ENCODE data around the gene DUOXA1. TPM values are rescaled to one million over a fixed set of nuclear protein-coding genes. Genes with fewer than 3 reads are reported as not detected.

The DUOXA1 gene
- total and polyA plus RNA-seq, 9 of the 15 experiments (the other 6 are each of a cell fraction or from before 2014, with no cell fraction given), result 0.17 to 0.74 (median 0.24) TPM; not detected in 6

GRCh38 chr15:45130291-45131000 lies 767 bp upstream of the DUOXA1 start:
- ATAC-seq (no peak), FAIRE-seq (no peak), DNase-seq (ENCODE audit: extremely low read depth in 1 of 4, low spot score in 3 of 4) (no peak)
- H3K4me1 ChIP-seq (replicated peaks in 1 of 2; ENCODE audit: control insufficient read depth in 2 of 2, insufficient read depth in 2 of 2, low read length in 2 of 2), result peaks cover 0 to 14% of the 10 kb centered on the region in 2 experiments; a peak in 2 of 5 replicates
- no peaks in the 10 kb centered on the region for H3K9me1 ChIP-seq (ENCODE audit: control insufficient read depth, insufficient read depth, low read length)
- ChIA-PET CTCF (ENCODE audit: low intra/inter-chr PET ratio) (no interaction called here), POLR2A (interaction anchor here (0.7 to 1.5 kb wide), 5 partner anchors 10 to 169 kb away, joined by 3 to 7 read pairs (median 4); no protein-coding TSS in a partner anchor)
- H3K27me3 ChIP-seq (ENCODE audit: control insufficient read depth in 2 of 2, insufficient read depth in 2 of 2, low read length in 2 of 2), result peaks cover 28 to 50% of the 10 kb centered on the region in 2 experiments
- no peak overlapping the region for H3K27ac ChIP-seq (ENCODE audit: extremely low read depth, low read depth, low read length)
- in situ Hi-C loops (cut with MboI), result no loop called here
- no peak for TF ChIP-seq ARID2 (IDR thresholded peaks at IDR 0.05)
- no peaks in the 10 kb centered on the region for H3K36me3 ChIP-seq (ENCODE audit: control insufficient read depth, insufficient read depth, low read length)
- WGBS (ENCODE audit: insufficient coverage, low coverage, missing lambda C conversion rate), result 4% methylated on average over 4 of the region's 7 CpGs
- H3K79me2 ChIP-seq (ENCODE audit: control insufficient read depth, insufficient read depth, low read length), result no peaks in the 10 kb centered on the region
- intact Hi-C loops (cut with micrococcal nuclease), result no loop called here
- no peak overlapping the region for H3K4me2 ChIP-seq (ENCODE audit: insufficient read depth, low read length)
- H4K20me1 ChIP-seq (replicated peaks; ENCODE audit: control insufficient read depth, insufficient read depth, low read length), result no peaks in the 10 kb centered on the region
- no peaks in the 10 kb centered on the region for H3K9me3 ChIP-seq (replicated peaks; ENCODE audit: control insufficient read depth, insufficient read depth, low read depth, low read length)
- BruUV-seq (replicated peaks), result no TSS peak
- H2AFZ ChIP-seq (ENCODE audit: low read depth, low read length), result no peak overlapping the region
- no peak overlapping the region for H3K4me3 ChIP-seq
- no peak overlapping the region for H3K9ac ChIP-seq (ENCODE audit: insufficient read depth in 1 of 2, low read depth in 2 of 2, low read length in 2 of 2)

- BruUV-seq (replicated peaks), result no TSS peak
- Histone ChIP-seq H3K9me1 (ENCODE audit: control insufficient read depth, insufficient read depth, low read length) (no peaks in the 10 kb centered on the region), H3K36me3 (ENCODE audit: control insufficient read depth, insufficient read depth, low read length) (no peaks in the 10 kb centered on the region), H2AFZ (ENCODE audit: low read depth, low read length) (no peak overlapping the region), H3K9me3 (replicated peaks; ENCODE audit: control insufficient read depth, insufficient read depth, low read depth, low read length) (no peaks in the 10 kb centered on the region), H3K79me2 (ENCODE audit: control insufficient read depth, insufficient read depth, low read length) (no peaks in the 10 kb centered on the region), H4K20me1 (replicated peaks; ENCODE audit: control insufficient read depth, insufficient read depth, low read length) (no peaks in the 10 kb centered on the region), H3K27me3 (ENCODE audit: control insufficient read depth in 2 of 2, insufficient read depth in 2 of 2, low read length in 2 of 2) (peaks cover 24 to 44% of the 10 kb centered on the region in 2 experiments), H3K27ac (ENCODE audit: extremely low read depth, low read depth, low read length) (no peak overlapping the region), H3K4me1 (replicated peaks in 1 of 2; ENCODE audit: control insufficient read depth in 2 of 2, insufficient read depth in 2 of 2, low read length in 2 of 2) (peaks cover 0 to 14% of the 10 kb centered on the region in 2 experiments; a peak in 2 of 5 replicates), H3K9ac (ENCODE audit: insufficient read depth in 1 of 2, low read depth in 2 of 2, low read length in 2 of 2) (peak overlapping the region in 1 of 2 experiments; percentile 16; a peak in 1 of 4 replicates), H3K4me3 (no peak overlapping the region), H3K4me2 (ENCODE audit: insufficient read depth, low read length) (no peak overlapping the region)
- CTCF ChIA-PET (ENCODE audit: low intra/inter-chr PET ratio), result no interaction called here
- DNase-seq (ENCODE audit: extremely low read depth in 1 of 4, low spot score in 3 of 4) (no peak), ATAC-seq (no peak), FAIRE-seq (no peak)
- POLR2A ChIA-PET, result no interaction called here
- intact Hi-C loops (cut with micrococcal nuclease), result no loop called here
- WGBS (ENCODE audit: insufficient coverage, low coverage, missing lambda C conversion rate), result 9% methylated on average over 31 of the region's 47 CpGs
- in situ Hi-C loops (cut with MboI), result no loop called here
- TF ChIP-seq CSDE1 (IDR thresholded peaks at IDR 0.05) (no peak), MCM2 (IDR thresholded peaks at IDR 0.05; ENCODE audit: low read depth) (no peak)
Measured at GRCh38 chr15:45128971-45129639, 574 bp downstream of the DUOXA1 start.
